WTC11 (cell line): Measurements from ENCODE around the gene TXNDC2.

ENCODE experiments used
- ATF2 ChIP-seq: sonication (generic); formaldehyde crosslinking; IDR thresholded peaks from 2 replicates; pipeline ENCODE4 v1.8.1; 2022; ENCODE audit warnings: low read depth, missing genetic modification reagents, borderline replicate concordance
- CBFB ChIP-seq: sonication (generic); formaldehyde crosslinking; IDR thresholded peaks from 2 replicates; pipeline ENCODE4 v1.8.1; 2022; ENCODE audit warnings: mild to moderate bottlenecking, low read depth, missing genetic modification reagents
- CTCF ChIP-seq: fragments of 200-600 bp; IDR thresholded peaks from 2 replicates; pipeline ENCODE4 v1.8.0; 2022; ENCODE audit warnings: antibody characterized with exemption
- E2F5 ChIP-seq: sonication (generic); formaldehyde crosslinking; IDR thresholded peaks from 2 replicates; pipeline ENCODE4 v1.8.1; 2022; ENCODE audit warnings: mild to moderate bottlenecking, moderate library complexity, missing genetic modification reagents
- ETV6 ChIP-seq: sonication (generic); formaldehyde crosslinking; IDR thresholded peaks from 2 replicates; pipeline ENCODE4 v1.8.1; 2022; ENCODE audit warnings: mild to moderate bottlenecking, missing genetic modification reagents
- FOXK1 ChIP-seq: sonication (generic); formaldehyde crosslinking; IDR thresholded peaks from 2 replicates; pipeline ENCODE4 v1.8.0; 2022; ENCODE audit warnings: mild to moderate bottlenecking, moderate library complexity, missing genetic modification reagents
- JUN ChIP-seq: sonication (generic); formaldehyde crosslinking; IDR thresholded peaks from 2 replicates; pipeline ENCODE4 v1.8.0; 2023; ENCODE audit warnings: mild to moderate bottlenecking, missing genetic modification reagents
- SMAD4 ChIP-seq: sonication (generic); formaldehyde crosslinking; IDR thresholded peaks from 2 replicates; pipeline ENCODE4 v1.8.0; 2022; ENCODE audit warnings: mild to moderate bottlenecking, missing genetic modification reagents
- USF1 ChIP-seq: sonication (generic); formaldehyde crosslinking; IDR thresholded peaks from 2 replicates; pipeline ENCODE4 v1.8.0; 2022; ENCODE audit warnings: mild to moderate bottlenecking, missing genetic modification reagents
- ZBTB43 ChIP-seq: sonication (generic); formaldehyde crosslinking; IDR thresholded peaks from 2 replicates; pipeline ENCODE4 v1.8.1; 2023; ENCODE audit warnings: mild to moderate bottlenecking, missing genetic modification reagents
- ZNF138 ChIP-seq: sonication (generic); formaldehyde crosslinking; conservative IDR thresholded peaks from 2 replicates; pipeline ENCODE4 v1.8.1; 2022; ENCODE audit warnings: mild to moderate bottlenecking, moderate library complexity, missing genetic modification reagents

GRCh38 chr18:9859232-9859631 lies 26.5 kb upstream of the TXNDC2 start:
- TF ChIP-seq ETV6 (CRISPR knock-in tag) (no peak), JUN (CRISPR knock-in tag) (no peak), CTCF (no peak), ATF2 (CRISPR knock-in tag) (no peak), FOXK1 (CRISPR knock-in tag) (no peak), ZNF138 (CRISPR knock-in tag) (no peak), E2F5 (CRISPR knock-in tag) (no peak), USF1 (CRISPR knock-in tag) (no peak), CBFB (CRISPR knock-in tag) (no peak), SMAD4 (no peak), ZBTB43 (CRISPR knock-in tag) (no peak)
